ENCODE results near the gene ARHGEF17.

GRCh38 chr11:73274722-73275380 lies 33.2 kb upstream of the ARHGEF17 start:
- TF ChIP-seq ZNF384 (IDR thresholded peaks at IDR 0.05) (no peak), HDGF (IDR thresholded peaks at IDR 0.05; ENCODE audit: borderline replicate concordance) (no peak), LEF1 (IDR thresholded peaks at IDR 0.05; ENCODE audit: borderline replicate concordance) (no peak), ELF4 (IDR thresholded peaks at IDR 0.05) (no peak), FOXM1 (IDR thresholded peaks at IDR 0.05; ENCODE audit: borderline replicate concordance) (no peak), SP1 (IDR thresholded peaks at IDR 0.05) (no peak), NFRKB (IDR thresholded peaks at IDR 0.05) (no peak), FOXK2 (IDR thresholded peaks at IDR 0.05) (no peak), SUZ12 (IDR thresholded peaks at IDR 0.05) (no peak), L3MBTL2 (conservative IDR thresholded peaks at IDR 0.05) (no peak), ARNT (IDR thresholded peaks at IDR 0.05) (no peak)
